Large intestine (tissue), 3 donors: ENCODE results near the gene LMNTD2. TPM values are rescaled to one million over a fixed set of nuclear protein-coding genes. Genes with fewer than 3 reads are reported as not detected.

Source experiments
- DNase-seq, 2 donors: peaks; one replicate each; pipeline versions ENCODE4 v3.0.0 to v3.0.0-alpha.2; 2013
- H3K27ac ChIP-seq: one replicate; pipeline ENCODE4 v1.5.1; 2013; ENCODE audit warnings: low read length
- H3K27me3 ChIP-seq: 2 replicates; pipeline ENCODE4 v1.6.1; 2013; ENCODE audit warnings: low read length; ENCODE audit not compliant: control insufficient read depth, insufficient read depth
- H3K36me3 ChIP-seq: 2 replicates; pipeline ENCODE4 v1.6.1; 2013; ENCODE audit warnings: low read length; ENCODE audit not compliant: control insufficient read depth, insufficient read depth
- H3K4me1 ChIP-seq: one replicate; pipeline ENCODE4 v1.6.1; 2013; ENCODE audit warnings: low read length; ENCODE audit not compliant: control insufficient read depth, insufficient read depth
- H3K4me3 ChIP-seq: one replicate; pipeline ENCODE4 v1.5.1; 2013; ENCODE audit warnings: low read length
- H3K9me3 ChIP-seq: one replicate; pipeline ENCODE4 v1.6.1; 2013; ENCODE audit warnings: mild to moderate bottlenecking, low read depth, low read length, moderate library complexity; ENCODE audit not compliant: control insufficient read depth
- WGBS: methylation state at CpG from one replicate; pipeline ENCODE4 v1.1.5; 2013; ENCODE audit warnings: low lambda C conversion rate; ENCODE audit not compliant: insufficient coverage; 5-methylcytosine and 5-hydroxymethylcytosine counted together
- polyA plus RNA-seq: library from polyadenylated mRNA; unstranded; fragments of 120-200 nt; gene quantifications from one replicate; pipeline ENCODE4 v1.2.1, GENCODE V29; 2013

LMNTD2 gene
- polyA plus RNA-seq, 1 donor, result 4.6 TPM

- peaks cover 9% of the 10 kb centered on the region for H3K9me3 ChIP-seq
- no peak for DNase-seq
- peaks cover 28% of the 10 kb centered on the region for H3K36me3 ChIP-seq
- peaks cover 22% of the 10 kb centered on the region for H3K27me3 ChIP-seq
- peak overlapping the region; percentile 78 for H3K4me3 ChIP-seq
- WGBS, result no CpG with 5 or more reads among the region's 37 CpGs
- H3K27ac ChIP-seq, result no peak overlapping the region
- peaks cover 19% of the 10 kb centered on the region for H3K4me1 ChIP-seq
Observed at GRCh38 chr11:533586-534395, 26.7 kb downstream of the LMNTD2 start.

- peaks cover 9% of the 10 kb centered on the region for H3K9me3 ChIP-seq
- DNase-seq, result no peak
- H3K4me1 ChIP-seq, result peaks cover 17% of the 10 kb centered on the region
- no peak overlapping the region for H3K4me3 ChIP-seq
- H3K27me3 ChIP-seq, result peaks cover 19% of the 10 kb centered on the region
- no peak overlapping the region for H3K27ac ChIP-seq
- H3K36me3 ChIP-seq, result peaks cover 28% of the 10 kb centered on the region
- WGBS, result no CpG with 5 or more reads among the region's 33 CpGs
Observed at GRCh38 chr11:532986-533585, 27.5 kb downstream of the LMNTD2 start.

DNA sequence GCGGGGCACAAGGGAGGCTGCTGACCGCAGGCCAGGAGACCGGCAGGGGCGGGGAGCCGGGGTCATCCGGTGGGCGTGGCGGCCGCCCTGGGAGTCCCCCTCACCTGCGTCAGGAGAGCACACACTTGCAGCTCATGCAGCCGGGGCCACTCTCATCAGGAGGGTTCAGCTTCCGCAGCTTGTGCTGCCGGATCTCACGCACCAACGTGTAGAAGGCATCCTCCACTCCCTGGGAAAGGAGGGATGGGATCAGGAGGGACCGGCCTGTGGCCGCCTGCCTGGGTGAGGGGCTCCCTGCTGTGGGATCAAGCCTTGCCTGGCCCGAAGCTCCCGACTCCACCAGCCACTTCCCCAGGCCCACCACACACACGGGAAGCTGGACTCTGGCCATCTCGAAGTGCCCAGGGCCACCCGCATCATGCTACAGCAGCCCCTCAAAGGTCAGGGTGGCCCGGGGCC, 28.0 kb downstream of the LMNTD2 start:
- peaks cover 12% of the 10 kb centered on the region for H3K4me1 ChIP-seq
- H3K27ac ChIP-seq, result no peak overlapping the region
- peaks cover 28% of the 10 kb centered on the region for H3K36me3 ChIP-seq
- peaks cover 14% of the 10 kb centered on the region for H3K27me3 ChIP-seq
- WGBS, result no CpG with 5 or more reads among the region's 23 CpGs
- no peak overlapping the region for H3K4me3 ChIP-seq
- peaks cover 8% of the 10 kb centered on the region for H3K9me3 ChIP-seq
- DNase-seq, result no peak

- no peak for DNase-seq
- WGBS, result no CpG with 5 or more reads among the region's 18 CpGs
- H3K36me3 ChIP-seq, result peaks cover 28% of the 10 kb centered on the region
Observed at GRCh38 chr11:531919-532526, 28.5 kb downstream of the LMNTD2 start.

DNA sequence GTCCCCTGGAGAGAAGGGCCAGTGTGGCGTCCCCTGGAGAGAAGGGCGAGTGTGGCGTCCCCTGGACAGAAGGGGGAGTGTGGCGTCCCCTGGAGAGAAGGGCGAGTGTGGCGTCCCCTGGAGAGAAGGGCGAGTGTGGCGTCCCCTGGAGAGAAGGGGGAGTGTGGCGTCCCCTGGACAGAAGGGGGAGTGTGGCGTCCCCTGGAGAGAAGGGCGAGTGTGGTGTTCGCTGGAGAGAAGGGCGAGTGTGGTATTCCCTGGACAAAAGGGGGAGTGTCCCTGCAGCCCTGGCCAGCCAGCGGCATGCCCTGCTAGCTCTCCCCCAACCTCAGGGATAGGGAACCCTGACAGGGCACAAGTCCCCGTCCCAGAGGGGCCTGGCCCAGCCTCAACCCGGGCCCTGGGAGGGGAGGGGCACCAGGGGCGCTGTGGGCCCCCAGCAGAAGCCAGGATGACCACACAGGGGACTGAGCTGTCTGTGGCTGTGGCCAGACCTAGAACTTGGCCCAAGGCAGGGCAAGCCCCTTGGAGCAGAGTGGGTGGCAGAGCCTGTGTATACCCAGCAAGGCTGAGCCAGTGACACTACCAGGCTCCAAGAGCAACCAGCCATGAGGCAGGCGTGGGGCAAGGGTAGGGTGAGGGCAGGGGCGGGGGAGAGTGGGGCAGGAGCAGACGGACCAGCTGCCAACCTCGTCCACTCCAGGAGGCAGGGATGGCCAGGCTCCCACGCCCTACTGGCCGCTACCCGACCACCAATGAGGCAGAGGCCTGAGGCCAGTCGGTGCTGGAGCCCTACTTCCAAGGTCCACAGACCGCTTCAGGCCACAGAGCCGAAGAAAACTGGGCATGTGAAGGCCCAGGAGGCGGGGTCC, 29.3 kb downstream of the LMNTD2 start:
- H3K4me3 ChIP-seq, result no peak overlapping the region
- no peak overlapping the region for H3K27ac ChIP-seq
- no peak for DNase-seq
- WGBS, result no CpG with 5 or more reads among the region's 28 CpGs
- H3K36me3 ChIP-seq, result peaks cover 28% of the 10 kb centered on the region
- no peaks in the 10 kb centered on the region for H3K9me3 ChIP-seq
- peaks cover 4% of the 10 kb centered on the region for H3K4me1 ChIP-seq
- no peaks in the 10 kb centered on the region for H3K27me3 ChIP-seq

More at GRCh38 chr11:531919-532526, 28.5 kb downstream of the LMNTD2 start:
- Histone ChIP-seq H3K27me3 (peaks cover 8% of the 10 kb centered on the region), H3K27ac (no peak overlapping the region), H3K9me3 (peaks cover 3% of the 10 kb centered on the region), H3K4me1 (peaks cover 7% of the 10 kb centered on the region), H3K4me3 (no peak overlapping the region)

DNA sequence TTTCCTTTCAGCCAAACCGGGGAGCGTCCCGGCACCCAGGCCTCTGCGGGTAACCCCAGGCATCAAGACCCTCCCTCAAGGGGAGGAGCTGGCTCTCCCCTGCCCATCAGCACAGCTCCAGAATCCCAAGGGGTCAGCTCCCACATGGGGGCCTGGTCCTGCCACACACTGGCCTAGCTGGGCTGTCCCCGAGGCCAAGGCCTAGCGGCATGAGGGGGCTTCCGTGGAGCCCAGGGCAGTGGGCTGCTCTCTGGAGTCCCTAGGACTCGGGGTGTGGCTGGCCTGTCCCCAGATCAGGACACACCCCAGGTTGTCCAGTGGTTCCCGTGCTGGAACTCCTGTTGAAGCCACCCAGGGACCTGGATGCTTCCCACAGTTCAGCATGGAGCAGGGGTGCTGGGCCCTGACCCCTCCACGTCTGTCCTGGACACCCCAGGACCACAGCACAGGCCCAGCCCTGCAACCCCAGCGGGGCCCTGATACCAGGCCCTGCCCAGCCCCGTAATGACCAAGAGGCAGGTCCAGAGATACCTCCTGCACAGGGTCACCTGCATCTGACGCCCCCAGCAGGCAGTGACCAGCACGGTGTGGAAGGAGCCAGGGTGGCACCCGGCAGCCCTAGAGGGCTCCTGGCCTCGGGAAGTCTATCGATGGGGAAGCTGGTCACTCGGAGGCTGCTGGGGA, 30.7 kb downstream of the LMNTD2 start:
- WGBS, result no CpG with 5 or more reads among the region's 18 CpGs
- peaks cover 28% of the 10 kb centered on the region for H3K36me3 ChIP-seq
- DNase-seq, result no peak

GRCh38 chr11:528815-529727, 31.5 kb downstream of the LMNTD2 start:
- H3K9me3 ChIP-seq, result no peaks in the 10 kb centered on the region
- H3K27ac ChIP-seq, result no peak overlapping the region
- DNase-seq, result no peak
- peaks cover under 1% of the 10 kb centered on the region for H3K4me1 ChIP-seq
- H3K27me3 ChIP-seq, result no peaks in the 10 kb centered on the region
- H3K36me3 ChIP-seq, result peaks cover 28% of the 10 kb centered on the region
- no CpG with 5 or more reads among the region's 29 CpGs for WGBS
- no peak overlapping the region for H3K4me3 ChIP-seq

More for the DNA sequence above, 30.7 kb downstream of the LMNTD2 start:
- Histone ChIP-seq H3K9me3 (no peaks in the 10 kb centered on the region), H3K4me1 (peaks cover 4% of the 10 kb centered on the region), H3K27me3 (no peaks in the 10 kb centered on the region), H3K27ac (no peak overlapping the region), H3K4me3 (no peak overlapping the region)

- H3K27ac ChIP-seq, result no peak overlapping the region
- H3K36me3 ChIP-seq, result peaks cover 21% of the 10 kb centered on the region
- no peaks in the 10 kb centered on the region for H3K9me3 ChIP-seq
- no peak overlapping the region for H3K4me3 ChIP-seq
- no peaks in the 10 kb centered on the region for H3K4me1 ChIP-seq
- DNase-seq, result no peak
- H3K27me3 ChIP-seq, result no peaks in the 10 kb centered on the region
- no CpG with 5 or more reads among the region's 30 CpGs for WGBS
Observed at GRCh38 chr11:528166-528814, 32.2 kb downstream of the LMNTD2 start.
